HepG2 (cell line): Measurements from ENCODE around the gene GLIS1. TPM values are rescaled to one million over a fixed set of nuclear protein-coding genes. Genes with fewer than 3 reads are reported as not detected.

ENCODE experiments used
- ATAC-seq: fragments of 200-7000 bp; cut with Tn5 transposase; 3 replicates; pipeline ENCODE4 v1.9.1; 2020; ENCODE audit warnings: mild to moderate bottlenecking, moderate library complexity
- BruUV-seq: library from RNA; stranded (reverse); fragments of 400-500 nt; replicated peaks from 2 replicates; lab custom pipeline; 2021; lab: Mats Ljungman, UMichigan
- CTCF ChIA-PET: fragments of 300-600 bp; formaldehyde crosslinking; extraction: SDS; loops from one replicate; lab custom pipeline; 2021; ENCODE audit warnings: low total read pairs, inconsistent platforms, low intra/inter-chr PET ratio; lab: Yijun Ruan, JAX
- POLR2A ChIA-PET: fragments of 350-600 bp; sonication (Branson Sonifier 250); formaldehyde crosslinking; loops from one replicate; lab custom pipeline; 2020; ENCODE audit warnings: antibody characterized with exemption, inconsistent platforms; lab: Yijun Ruan, JAX
- DNase-seq: peaks from one replicate; pipeline ENCODE4 v3.0.0-alpha.2; 2015; ENCODE audit warnings: low spot score
- FAIRE-seq: peaks from 3 replicates; lab custom pipeline; 2011; peaks lifted over from hg19 to GRCh38; lab: Jason Lieb, UNC
- H2AFZ ChIP-seq: one replicate; pipeline ENCODE4 v1.6.1; 2011; ENCODE audit warnings: low read length, inconsistent platforms
- H3K27ac ChIP-seq: fragments of 300-600 bp; 3 replicates; pipeline ENCODE4 v1.8.0; 2011; ENCODE audit warnings: mixed run types, mild to moderate bottlenecking, mixed read lengths, low read length, inconsistent platforms; ENCODE audit not compliant: insufficient read depth; ENCODE audit errors: extremely low read length
- H3K27me3 ChIP-seq, 2 experiments: fragments of 200-600 bp in 1 of 2; 2 replicates in 1 of 2; 3 replicates in 1 of 2; pipeline versions ENCODE4 v1.6.0 to v1.8.0; 2011; ENCODE audit warnings: low read length in 2 of 2, mild to moderate bottlenecking in 2 of 2, moderate library complexity in 2 of 2, inconsistent platforms in 1 of 2; ENCODE audit not compliant: insufficient read depth in 2 of 2, control insufficient read depth in 1 of 2
- H3K36me3 ChIP-seq, 2 experiments: fragments of 200-600 bp in 1 of 2; replicated peaks in 1 of 2; 2 replicates in 1 of 2; 3 replicates in 1 of 2; pipeline versions ENCODE4 v1.5.1 to v1.8.0; 2011; ENCODE audit warnings: low read length in 2 of 2, inconsistent platforms in 1 of 2; ENCODE audit not compliant: insufficient read depth in 2 of 2, control insufficient read depth in 1 of 2
- H3K4me1 ChIP-seq: 2 replicates; pipeline ENCODE4 v1.5.1; 2012; ENCODE audit warnings: low read length, inconsistent platforms; ENCODE audit not compliant: insufficient read depth
- H3K4me2 ChIP-seq: 2 replicates; pipeline ENCODE4 v1.6.0; 2011; ENCODE audit warnings: low read depth, low read length, inconsistent platforms
- H3K4me3 ChIP-seq, 3 experiments: fragments of 200-600 bp in 1 of 3; sonication (generic), shearing (Covaris generic) in 1 of 3; replicated peaks in 1 of 3; 2 replicates each; pipeline ENCODE4 v1.5.1; 2011 to 2016; ENCODE audit warnings: low read length in 3 of 3, inconsistent platforms in 2 of 3, low read depth in 2 of 3, mild to moderate bottlenecking in 2 of 3, control low read depth in 1 of 3, mixed read lengths in 1 of 3; ENCODE audit not compliant: insufficient read depth in 1 of 3
- H3K79me2 ChIP-seq: one replicate; pipeline ENCODE4 v1.6.1; 2011; ENCODE audit warnings: low read length, inconsistent platforms; ENCODE audit not compliant: insufficient read depth
- H3K9ac ChIP-seq: 2 replicates; pipeline ENCODE4 v1.6.0; 2011; ENCODE audit warnings: mild to moderate bottlenecking, low read depth, low read length, inconsistent platforms; ENCODE audit not compliant: insufficient read depth
- H3K9me3 ChIP-seq: 2 replicates; pipeline ENCODE4 v1.5.1; 2012; ENCODE audit warnings: mild to moderate bottlenecking, low read length
- H4K20me1 ChIP-seq: 2 replicates; pipeline ENCODE4 v1.6.0; 2011; ENCODE audit warnings: inconsistent platforms, mild to moderate bottlenecking, low read length, moderate library complexity; ENCODE audit not compliant: insufficient read depth
- HDAC6 ChIP-seq: fragments of 200-600 bp; sonication (generic); IDR thresholded peaks from 2 replicates; pipeline ENCODE4 v1.7.0; 2017; ENCODE audit warnings: mild to moderate bottlenecking, antibody characterized with exemption, low read length, low read depth
- HINFP ChIP-seq: sonication (generic); formaldehyde crosslinking; IDR thresholded peaks from 2 replicates; pipeline ENCODE4 v1.4.0; 2020; ENCODE audit warnings: low read depth, mild to moderate bottlenecking, missing genetic modification reagents
- NFE2L1 ChIP-seq: sonication (generic); formaldehyde crosslinking; IDR thresholded peaks from 2 replicates; pipeline ENCODE4 v1.4.0; 2020; ENCODE audit warnings: missing genetic modification reagents, mild to moderate bottlenecking, borderline replicate concordance
- NKX3-1 ChIP-seq: sonication (generic); formaldehyde crosslinking; IDR thresholded peaks from 2 replicates; pipeline ENCODE4 v1.5.0; 2020; ENCODE audit warnings: missing genetic modification reagents
- SNAI1 ChIP-seq: sonication (generic); formaldehyde crosslinking; IDR thresholded peaks from 2 replicates; pipeline ENCODE4 v1.5.0; 2020; ENCODE audit warnings: mild to moderate bottlenecking, missing genetic modification reagents, borderline replicate concordance
- ZKSCAN1 ChIP-seq: fragments of 150-350 bp; IDR thresholded peaks from 2 replicates; pipeline ENCODE4 v1.6.1; 2014; ENCODE audit warnings: low read length
- ZNF337 ChIP-seq: sonication (generic); formaldehyde crosslinking; IDR thresholded peaks from 2 replicates; pipeline ENCODE4 v1.5.1; 2020; ENCODE audit warnings: missing genetic modification reagents, low read depth, mild to moderate bottlenecking, borderline replicate concordance
- ZNF484 ChIP-seq: sonication (generic); formaldehyde crosslinking; IDR thresholded peaks from 2 replicates; pipeline ENCODE4 v1.5.1; 2020; ENCODE audit warnings: mild to moderate bottlenecking, low read depth, missing genetic modification reagents, borderline replicate concordance
- ZNF558 ChIP-seq: sonication (generic); formaldehyde crosslinking; IDR thresholded peaks from 2 replicates; pipeline ENCODE4 v1.9.0; 2022; ENCODE audit warnings: mild to moderate bottlenecking, missing genetic modification reagents, borderline replicate concordance
- ZNF615 ChIP-seq: sonication (generic); formaldehyde crosslinking; IDR thresholded peaks from 2 replicates; pipeline ENCODE4 v1.5.0; 2020; ENCODE audit warnings: mild to moderate bottlenecking, missing genetic modification reagents, borderline replicate concordance
- ZNF768 ChIP-seq: sonication (generic); formaldehyde crosslinking; IDR thresholded peaks from 2 replicates; pipeline ENCODE4 v1.4.0; 2020; ENCODE audit warnings: missing genetic modification reagents
- ZNF790 ChIP-seq: sonication (generic); formaldehyde crosslinking; IDR thresholded peaks from 2 replicates; pipeline ENCODE4 v1.8.0; 2022; ENCODE audit warnings: missing genetic modification reagents, mild to moderate bottlenecking, borderline replicate concordance
- ZUFSP ChIP-seq: sonication (generic); formaldehyde crosslinking; IDR thresholded peaks from 2 replicates; pipeline ENCODE4 v1.9.0; 2021; ENCODE audit warnings: missing genetic modification reagents, mild to moderate bottlenecking, borderline replicate concordance
- WGBS: methylation state at CpG from one replicate; pipeline ENCODE4 v1.1.6; 2017; ENCODE audit warnings: low lambda C conversion rate; 5-methylcytosine and 5-hydroxymethylcytosine counted together
- in situ Hi-C: cut with HindIII; loops from 2 replicates; pipeline ENCODE4 v1.10.0; 2017; ENCODE audit warnings: low pct_unique_long_range_greater_than_20kb; ENCODE audit not compliant: extremely low pct_ligation_motif_present
- intact Hi-C: fragments of 100-400 bp; cut with micrococcal nuclease; formaldehyde crosslinking; loops from one replicate; pipeline ENCODE4 v1.10.0; 2022; ENCODE audit not compliant: unreplicated experiment
- polyA plus RNA-seq, 8 experiments: library from polyadenylated mRNA; depleted of rRNA in 3 of 8; stranded (reverse) in 7 of 8; unstranded in 1 of 8; fragments of >200 nt; fragmentation: Illumina TruSeq in 4 of 8; extraction: Trizol in 4 of 8; gene quantifications; 2 replicates each; pipeline versions ENCODE4 v1.2.1 to v1.2.3, GENCODE V29; 2011 to 2016; ENCODE audit warnings: low read depth in 4 of 8, missing spikeins in 1 of 8, mixed read lengths in 1 of 8; ENCODE audit not compliant: insufficient read depth in 1 of 8
- total RNA-seq, 5 experiments: library from RNA; depleted of rRNA; stranded (reverse); fragments of >200 nt; fragmentation: Illumina TruSeq; extraction: Trizol; gene quantifications; 2 replicates each; pipeline ENCODE4 v1.2.3, GENCODE V29; 2016; ENCODE audit warnings: low read depth in 1 of 5

GLIS1 gene
- total and polyA plus RNA-seq, 2 of the 13 experiments (the other 11 are each of a cell fraction or from before 2014, with no cell fraction given): 0.03 TPM; not detected in 1

- TF ChIP-seq ZNF558 (no peak), ZNF484 (CRISPR knock-in tag) (no peak), ZKSCAN1 (no peak), NFE2L1 (CRISPR knock-in tag) (no peak), NKX3-1 (CRISPR knock-in tag) (no peak), ZNF337 (CRISPR knock-in tag) (no peak), ZNF615 (CRISPR knock-in tag) (no peak), ZNF790 (no peak), HDAC6 (no peak), ZUFSP (CRISPR knock-in tag) (no peak), SNAI1 (CRISPR knock-in tag) (no peak)
These were observed 51.5 kb downstream of the GLIS1 start (continued) for GRCh38 chr1:53687426-53687825.

- Histone ChIP-seq H3K4me2 (no peak overlapping the region), H3K27me3 (peaks cover 25 to 80% of the 10 kb centered on the region in 2 experiments), H3K79me2 (no peaks in the 10 kb centered on the region), H2AFZ (no peak overlapping the region)
- no peak for ATAC-seq
- TF ChIP-seq ZNF768 (CRISPR knock-in tag) (peak; percentile 95), HINFP (CRISPR knock-in tag) (no peak)
- TF ChIP-seq, all 625 proteins: peak for 1
- peaks cover 15% of the 10 kb centered on the region for H3K4me1 ChIP-seq
- intact Hi-C loops: no loop called here
- FAIRE-seq (no peak), DNase-seq (no peak)
- 50% methylated on average over 2 of the region's 7 CpGs for WGBS
- no peak overlapping the region for H3K9ac ChIP-seq
- POLR2A ChIA-PET: no interaction called here
- no peaks in the 10 kb centered on the region for H3K9me3 ChIP-seq
- H3K4me3 ChIP-seq: no peak overlapping the region
- no TSS peak for BruUV-seq
- no peaks in the 10 kb centered on the region for H3K36me3 ChIP-seq
- CTCF ChIA-PET: no interaction called here
- H4K20me1 ChIP-seq: peaks cover 3% of the 10 kb centered on the region; the same call in 1 of the 2 replicates
- no peak overlapping the region for H3K27ac ChIP-seq
- in situ Hi-C loops: loop anchor here (5.0 kb wide), 1 partner anchor 200 kb away; no protein-coding TSS in a partner anchor
These were observed 52.0 kb downstream of the GLIS1 start for GRCh38 chr1:53686965-53687267.
